ENCODE results near the gene ARHGAP11A.

Gene ARHGAP11A

GRCh38 chr15:32643907-32644445 lies 28.7 kb downstream of the ARHGAP11A start:
- Mint-ChIP-seq H3K27me3 (ENCODE audit: low read depth) (no peaks in the 10 kb centered on the region), H3K36me3 (ENCODE audit: low read depth) (peaks cover 26% of the 10 kb centered on the region), H3K4me1 (ENCODE audit: low read depth) (peaks cover 7% of the 10 kb centered on the region), H3K27ac (no peak overlapping the region), H3K4me3 (no peak overlapping the region), H3K9me3 (no peaks in the 10 kb centered on the region)

DNA sequence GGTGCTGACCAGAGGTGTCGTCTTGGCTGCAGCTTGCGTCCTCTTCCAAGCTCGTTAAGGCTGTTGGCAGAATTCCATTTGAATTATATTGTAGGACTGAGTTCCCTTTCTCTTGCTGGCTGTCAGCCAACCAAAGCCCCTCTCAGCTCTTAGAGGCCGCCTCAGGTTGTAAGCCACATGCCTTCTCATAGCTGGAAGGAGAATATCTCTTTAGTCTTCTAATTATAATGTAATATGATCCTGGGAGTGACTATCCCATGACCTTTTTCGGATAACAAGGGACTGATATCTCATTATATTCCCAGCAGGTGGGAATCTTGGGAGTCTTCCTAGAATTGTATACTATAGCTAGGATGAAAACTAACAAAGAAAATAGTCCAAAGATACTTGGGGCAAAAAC lies 31.0 kb downstream of the ARHGAP11A start:
- Mint-ChIP-seq H3K27me3 (ENCODE audit: low read depth) (no peaks in the 10 kb centered on the region), H3K27ac (no peak overlapping the region), H3K4me1 (ENCODE audit: low read depth) (peaks cover 6% of the 10 kb centered on the region), H3K4me3 (no peak overlapping the region), H3K36me3 (ENCODE audit: low read depth) (peaks cover 23% of the 10 kb centered on the region), H3K9me3 (no peaks in the 10 kb centered on the region)

GRCh38 chr15:32649342-32649741 lies 34.0 kb downstream of the ARHGAP11A start:
- peaks cover 9% of the 10 kb centered on the region for H3K4me1 Mint-ChIP-seq (ENCODE audit: low read depth)
- peaks cover 37% of the 10 kb centered on the region for H3K36me3 Mint-ChIP-seq (ENCODE audit: low read depth)
- no peaks in the 10 kb centered on the region for H3K27me3 Mint-ChIP-seq (ENCODE audit: low read depth)
- no peak overlapping the region for H3K4me3 Mint-ChIP-seq
- no peak overlapping the region for H3K27ac Mint-ChIP-seq
- H3K9me3 Mint-ChIP-seq = no peaks in the 10 kb centered on the region

GRCh38 chr15:32651229-32651837 lies 36.0 kb downstream of the ARHGAP11A start:
- Mint-ChIP-seq H3K36me3 (ENCODE audit: low read depth) (peaks cover 42% of the 10 kb centered on the region), H3K27ac (peak overlapping the region; percentile 35)

DNA sequence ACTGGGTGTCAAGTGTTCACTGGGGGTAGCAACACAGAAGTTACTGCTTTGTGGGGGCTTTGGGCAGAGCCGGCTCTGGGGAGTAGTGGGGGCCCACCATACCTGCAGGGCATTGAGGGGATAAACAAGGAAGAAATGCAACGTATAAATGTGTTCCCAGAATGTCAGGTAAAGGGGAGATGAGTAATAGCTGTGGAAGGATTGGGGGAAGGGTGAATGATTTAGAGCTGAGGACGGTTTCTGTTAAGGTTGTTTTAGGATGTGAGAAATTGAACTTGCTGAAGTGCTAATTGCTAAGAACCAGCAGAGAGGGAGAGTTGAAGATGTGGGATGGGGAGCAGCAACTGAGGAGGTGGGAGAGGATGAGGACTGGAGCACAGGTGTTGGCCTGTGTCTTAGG lies 36.9 kb downstream of the ARHGAP11A start:
- Mint-ChIP-seq H3K36me3 (ENCODE audit: low read depth) (peaks cover 42% of the 10 kb centered on the region), H3K4me3 (no peak overlapping the region), H3K4me1 (ENCODE audit: low read depth) (peaks cover 12% of the 10 kb centered on the region), H3K27ac (no peak overlapping the region), H3K27me3 (ENCODE audit: low read depth) (no peaks in the 10 kb centered on the region), H3K9me3 (no peaks in the 10 kb centered on the region)

More at GRCh38 chr15:32651229-32651837, 36.0 kb downstream of the ARHGAP11A start:
- Mint-ChIP-seq H3K9me3 (no peaks in the 10 kb centered on the region), H3K4me3 (no peak overlapping the region), H3K27me3 (ENCODE audit: low read depth) (no peaks in the 10 kb centered on the region), H3K4me1 (ENCODE audit: low read depth) (peaks cover 8% of the 10 kb centered on the region)

- Mint-ChIP-seq H3K9me3 (no peaks in the 10 kb centered on the region), H3K36me3 (ENCODE audit: low read depth) (peaks cover 32% of the 10 kb centered on the region), H3K4me1 (ENCODE audit: low read depth) (peaks cover 20% of the 10 kb centered on the region), H3K27me3 (ENCODE audit: low read depth) (no peaks in the 10 kb centered on the region), H3K27ac (no peak overlapping the region), H3K4me3 (no peak overlapping the region)
Observed at GRCh38 chr15:32656091-32656490, 40.8 kb downstream of the ARHGAP11A start.

GRCh38 chr15:32656496-32656895 lies 41.2 kb downstream of the ARHGAP11A start:
- Mint-ChIP-seq H3K4me1 (ENCODE audit: low read depth) (peaks cover 18% of the 10 kb centered on the region), H3K36me3 (ENCODE audit: low read depth) (peaks cover 28% of the 10 kb centered on the region), H3K9me3 (no peaks in the 10 kb centered on the region)

GRCh38 chr15:32657198-32657883 lies 42.0 kb downstream of the ARHGAP11A start:
- no peaks in the 10 kb centered on the region for H3K27me3 Mint-ChIP-seq (ENCODE audit: low read depth)
- peaks cover 21% of the 10 kb centered on the region for H3K36me3 Mint-ChIP-seq (ENCODE audit: low read depth)
- peak overlapping the region; percentile 55 for H3K27ac Mint-ChIP-seq
- H3K9me3 Mint-ChIP-seq = no peaks in the 10 kb centered on the region
- peak overlapping the region; percentile 22 for H3K4me3 Mint-ChIP-seq
- H3K4me1 Mint-ChIP-seq (ENCODE audit: low read depth) = peaks cover 13% of the 10 kb centered on the region

More at GRCh38 chr15:32656496-32656895, 41.2 kb downstream of the ARHGAP11A start:
- Mint-ChIP-seq H3K27me3 (ENCODE audit: low read depth) (no peaks in the 10 kb centered on the region), H3K27ac (no peak overlapping the region), H3K4me3 (no peak overlapping the region)

GRCh38 chr15:32657941-32658340 lies 42.6 kb downstream of the ARHGAP11A start:
- Mint-ChIP-seq H3K4me3 (no peak overlapping the region), H3K4me1 (ENCODE audit: low read depth) (peaks cover 16% of the 10 kb centered on the region), H3K36me3 (ENCODE audit: low read depth) (peaks cover 21% of the 10 kb centered on the region), H3K27ac (peak overlapping the region; percentile 55), H3K9me3 (no peaks in the 10 kb centered on the region), H3K27me3 (ENCODE audit: low read depth) (no peaks in the 10 kb centered on the region)

GRCh38 chr15:32659340-32660155 lies 44.2 kb downstream of the ARHGAP11A start:
- H3K4me1 Mint-ChIP-seq (ENCODE audit: low read depth) = peaks cover 16% of the 10 kb centered on the region
- no peak overlapping the region for H3K27ac Mint-ChIP-seq
- H3K4me3 Mint-ChIP-seq = no peak overlapping the region
- no peaks in the 10 kb centered on the region for H3K9me3 Mint-ChIP-seq
- H3K36me3 Mint-ChIP-seq (ENCODE audit: low read depth) = peaks cover 14% of the 10 kb centered on the region
- no peaks in the 10 kb centered on the region for H3K27me3 Mint-ChIP-seq (ENCODE audit: low read depth)

- Mint-ChIP-seq H3K9me3 (no peaks in the 10 kb centered on the region), H3K4me1 (ENCODE audit: low read depth) (peaks cover 3% of the 10 kb centered on the region), H3K4me3 (no peak overlapping the region), H3K27me3 (ENCODE audit: low read depth) (no peaks in the 10 kb centered on the region), H3K27ac (no peak overlapping the region), H3K36me3 (ENCODE audit: low read depth) (peaks cover 4% of the 10 kb centered on the region)
Observed at GRCh38 chr15:32663671-32664070, 48.4 kb downstream of the ARHGAP11A start.

GRCh38 chr15:32664796-32665195 lies 49.5 kb downstream of the ARHGAP11A start:
- H3K4me3 Mint-ChIP-seq = no peak overlapping the region
- H3K27ac Mint-ChIP-seq = no peak overlapping the region
- no peaks in the 10 kb centered on the region for H3K9me3 Mint-ChIP-seq
- H3K27me3 Mint-ChIP-seq (ENCODE audit: low read depth) = no peaks in the 10 kb centered on the region
- peaks cover 3% of the 10 kb centered on the region for H3K4me1 Mint-ChIP-seq (ENCODE audit: low read depth)
- H3K36me3 Mint-ChIP-seq (ENCODE audit: low read depth) = peaks cover 3% of the 10 kb centered on the region

GRCh38 chr15:32667321-32667720 lies 52.0 kb downstream of the ARHGAP11A start:
- Mint-ChIP-seq H3K4me1 (ENCODE audit: low read depth) (peaks cover 3% of the 10 kb centered on the region), H3K27ac (no peak overlapping the region), H3K27me3 (ENCODE audit: low read depth) (no peaks in the 10 kb centered on the region), H3K9me3 (no peaks in the 10 kb centered on the region), H3K36me3 (ENCODE audit: low read depth) (peaks cover 2% of the 10 kb centered on the region), H3K4me3 (no peak overlapping the region)

- Mint-ChIP-seq H3K4me3 (no peak overlapping the region), H3K27ac (no peak overlapping the region), H3K9me3 (no peaks in the 10 kb centered on the region), H3K27me3 (ENCODE audit: low read depth) (no peaks in the 10 kb centered on the region), H3K4me1 (ENCODE audit: low read depth) (no peaks in the 10 kb centered on the region), H3K36me3 (ENCODE audit: low read depth) (no peaks in the 10 kb centered on the region)
Observed at GRCh38 chr15:32668942-32669341, 53.6 kb downstream of the ARHGAP11A start.
